WTC11 (cell line): ENCODE results near the gene BCL7C. TPM values are rescaled to one million over a fixed set of nuclear protein-coding genes. Genes with fewer than 3 reads are reported as not detected.

Experiments used
- ATAC-seq: fragments of 200-7000 bp; cut with Tn5 transposase; 2 replicates; pipeline ENCODE4 v1.10.0; 2021; ENCODE audit warnings: mild to moderate bottlenecking, moderate library complexity
- CTCF ChIA-PET: fragments of 300-600 bp; sonication (Branson Sonifier 250); formaldehyde crosslinking; loops from one replicate; lab custom pipeline; 2021; ENCODE audit warnings: antibody characterized with exemption; lab: Charles Lee
- POLR2A ChIA-PET: fragments of 350-600 bp; sonication (Branson Sonifier 250); formaldehyde crosslinking; loops from one replicate; lab custom pipeline; 2021; ENCODE audit warnings: antibody characterized with exemption; lab: Charles Lee
- DNase-seq: peaks from one replicate; pipeline ENCODE4 v3.0.0; 2021; ENCODE audit warnings: low spot score
- H3K27ac Mint-ChIP-seq: 2 replicates; pipeline ENCODE4 v1.8.0; 2021; ENCODE audit warnings: mixed read lengths
- H3K27me3 Mint-ChIP-seq: 2 replicates; pipeline ENCODE4 v1.8.0; 2021; ENCODE audit warnings: low read depth, mild to moderate bottlenecking, moderate library complexity, mixed read lengths
- H3K36me3 Mint-ChIP-seq: 2 replicates; pipeline ENCODE4 v1.8.0; 2021; ENCODE audit warnings: mixed read lengths
- H3K4me1 Mint-ChIP-seq: 2 replicates; pipeline ENCODE4 v1.8.0; 2022; ENCODE audit warnings: mixed read lengths
- H3K4me3 Mint-ChIP-seq: 2 replicates; pipeline ENCODE4 v1.8.0; 2021; ENCODE audit warnings: mild to moderate bottlenecking, moderate library complexity, mixed read lengths
- H3K9me3 Mint-ChIP-seq: 2 replicates; pipeline ENCODE4 v1.8.0; 2021; ENCODE audit warnings: mixed read lengths
- CREB1 ChIP-seq: sonication (generic); formaldehyde crosslinking; IDR thresholded peaks from 2 replicates; pipeline ENCODE4 v1.8.0; 2023; ENCODE audit warnings: mild to moderate bottlenecking, missing genetic modification reagents
- ELF4 ChIP-seq: sonication (generic); formaldehyde crosslinking; IDR thresholded peaks from 2 replicates; pipeline ENCODE4 v1.8.1; 2022; ENCODE audit warnings: low read depth, mild to moderate bottlenecking, moderate library complexity, missing genetic modification reagents
- ESRRA ChIP-seq: sonication (generic); formaldehyde crosslinking; IDR thresholded peaks from 2 replicates; pipeline ENCODE4 v1.8.1; 2022; ENCODE audit warnings: mild to moderate bottlenecking, missing genetic modification reagents, borderline replicate concordance
- FOXJ3 ChIP-seq: sonication (generic); formaldehyde crosslinking; IDR thresholded peaks from 2 replicates; pipeline ENCODE4 v1.9.0; 2021; ENCODE audit warnings: missing genetic modification reagents, mild to moderate bottlenecking, borderline replicate concordance
- GABPB1 ChIP-seq: sonication (generic); formaldehyde crosslinking; IDR thresholded peaks from 2 replicates; pipeline ENCODE4 v1.8.1; 2023; ENCODE audit warnings: mild to moderate bottlenecking, missing genetic modification reagents
- GTF2I ChIP-seq: fragments of 250-450 bp; sonication (Bioruptor Pico); conservative IDR thresholded peaks from 2 replicates; pipeline ENCODE4 v1.4.0; 2021; ENCODE audit warnings: mild to moderate bottlenecking
- IRF1 ChIP-seq: sonication (generic); formaldehyde crosslinking; IDR thresholded peaks from 2 replicates; pipeline ENCODE4 v1.8.0; 2023; ENCODE audit warnings: missing genetic modification reagents
- JUN ChIP-seq: sonication (generic); formaldehyde crosslinking; IDR thresholded peaks from 2 replicates; pipeline ENCODE4 v1.8.0; 2023; ENCODE audit warnings: mild to moderate bottlenecking, missing genetic modification reagents
- MXD4 ChIP-seq: fragments of 250-450 bp; sonication (Bioruptor Pico); IDR thresholded peaks from 2 replicates; pipeline ENCODE4 v1.8.0; 2021; ENCODE audit warnings: mild to moderate bottlenecking, moderate library complexity, borderline replicate concordance
- NR2C2 ChIP-seq: sonication (generic); formaldehyde crosslinking; IDR thresholded peaks from 2 replicates; pipeline ENCODE4 v1.8.0; 2022; ENCODE audit warnings: mild to moderate bottlenecking, missing genetic modification reagents
- PRDM15 ChIP-seq: sonication (generic); formaldehyde crosslinking; IDR thresholded peaks from 2 replicates; pipeline ENCODE4 v1.8.0; 2022; ENCODE audit warnings: missing genetic modification reagents
- RORB ChIP-seq: fragments of 250-450 bp; sonication (Bioruptor Pico); IDR thresholded peaks from 2 replicates; pipeline ENCODE4 v1.9.0; 2021; ENCODE audit warnings: mild to moderate bottlenecking
- ZBTB21 ChIP-seq: sonication (generic); formaldehyde crosslinking; IDR thresholded peaks from 2 replicates; pipeline ENCODE4 v1.8.1; 2023; ENCODE audit warnings: mild to moderate bottlenecking, missing genetic modification reagents, borderline replicate concordance
- ZNF121 ChIP-seq: sonication (generic); formaldehyde crosslinking; IDR thresholded peaks from 2 replicates; pipeline ENCODE4 v1.8.0; 2023; ENCODE audit warnings: missing genetic modification reagents
- ZNF232 ChIP-seq: sonication (generic); formaldehyde crosslinking; IDR thresholded peaks from 2 replicates; pipeline ENCODE4 v1.8.0; 2022; ENCODE audit warnings: mild to moderate bottlenecking, missing genetic modification reagents
- ZNF396 ChIP-seq: fragments of 250-450 bp; sonication (Bioruptor Pico); IDR thresholded peaks from 2 replicates; pipeline ENCODE4 v1.8.0; 2021; ENCODE audit warnings: mild to moderate bottlenecking, moderate library complexity, borderline replicate concordance
- ZNF423 ChIP-seq: fragments of 250-450 bp; sonication (Bioruptor Pico); IDR thresholded peaks from 2 replicates; pipeline ENCODE4 v2.1.2; 2022; ENCODE audit warnings: mild to moderate bottlenecking, moderate library complexity
- ZNF512 ChIP-seq: sonication (generic); formaldehyde crosslinking; IDR thresholded peaks from 2 replicates; pipeline ENCODE4 v1.8.1; 2022; ENCODE audit warnings: missing genetic modification reagents, borderline replicate concordance
- ZNF532 ChIP-seq: fragments of 250-450 bp; sonication (Bioruptor Pico); IDR thresholded peaks from 2 replicates; pipeline ENCODE4 v1.9.0; 2021; ENCODE audit warnings: mild to moderate bottlenecking, borderline replicate concordance
- ZNF671 ChIP-seq: fragments of 250-450 bp; sonication (Bioruptor Pico); IDR thresholded peaks from 2 replicates; pipeline ENCODE4 v1.8.0; 2021; ENCODE audit warnings: mild to moderate bottlenecking
- total RNA-seq: library from RNA; stranded (reverse); gene quantifications from 3 replicates; pipeline ENCODE4 v1.2.3, GENCODE V29; 2021

The BCL7C gene
- total RNA-seq, 1 experiment from 2014 or later, result 18.3 TPM

- POLR2A ChIA-PET, result no interaction called here
- ATAC-seq, result no peak
- CTCF ChIA-PET, result interaction anchor here (5.1 kb wide), 1 partner anchor 59 kb away, joined by 95 read pairs; no protein-coding TSS in a partner anchor
These were observed 10.4 kb upstream of the BCL7C start for GRCh38 chr16:30904114-30904780.

More at GRCh38 chr16:30904114-30904780, 10.4 kb upstream of the BCL7C start:
- H3K4me3 Mint-ChIP-seq, result no peak overlapping the region
- no peak for DNase-seq
- H3K27ac Mint-ChIP-seq, result no peak overlapping the region
- peaks cover 9% of the 10 kb centered on the region for H3K4me1 Mint-ChIP-seq
- H3K9me3 Mint-ChIP-seq, result peaks cover 3% of the 10 kb centered on the region; the same call in 1 of the 2 replicates
- peaks cover 20% of the 10 kb centered on the region for H3K27me3 Mint-ChIP-seq
- TF ChIP-seq ZNF423 (CRISPR knock-in tag) (no peak), ZNF232 (no peak), NR2C2 (CRISPR knock-in tag) (no peak), RORB (CRISPR knock-in tag) (no peak), ZNF512 (CRISPR knock-in tag) (no peak), PRDM15 (CRISPR knock-in tag) (no peak), MXD4 (CRISPR knock-in tag) (no peak), ZBTB21 (CRISPR knock-in tag) (no peak), GABPB1 (CRISPR knock-in tag) (no peak), ZNF671 (CRISPR knock-in tag) (no peak), JUN (CRISPR knock-in tag) (no peak), ESRRA (CRISPR knock-in tag) (no peak), ZNF532 (CRISPR knock-in tag) (no peak), ELF4 (CRISPR knock-in tag) (no peak), FOXJ3 (CRISPR knock-in tag) (no peak), ZNF396 (no peak), CREB1 (no peak), IRF1 (no peak), GTF2I (CRISPR knock-in tag) (no peak), ZNF121 (no peak)
- TF ChIP-seq, all 79 proteins: peak for 0
- H3K36me3 Mint-ChIP-seq, result no peaks in the 10 kb centered on the region
